Measurements from ENCODE around the gene ADAM22. TPM values are rescaled to one million over a fixed set of nuclear protein-coding genes. Genes with fewer than 3 reads are reported as not detected.

Gene ADAM22
- total and polyA plus RNA-seq, 2 donors from 2014 or later: 2.2 to 7.9 TPM

DNA sequence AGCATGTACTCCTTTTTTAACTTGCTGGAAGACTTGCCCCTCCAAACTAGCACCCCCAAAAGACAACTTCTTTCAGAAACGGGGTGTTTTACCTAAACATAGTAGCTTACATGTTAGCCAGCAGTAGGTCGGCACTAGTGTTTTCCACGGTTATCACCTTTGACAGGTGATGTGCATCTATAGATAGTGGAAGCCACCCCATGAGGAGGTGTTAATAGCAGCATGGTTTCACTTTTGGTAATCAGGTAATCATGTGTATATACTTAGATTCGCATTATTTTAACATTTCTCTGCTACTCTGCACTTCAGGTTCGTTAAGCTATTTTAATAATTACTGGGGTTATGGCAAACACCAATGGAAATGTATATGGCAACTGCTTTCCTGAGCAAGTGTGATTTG, 268.2 kb downstream of the ADAM22 start:
- H3K36me3 ChIP-seq (ENCODE audit: control insufficient read depth in 2 of 3, insufficient read depth in 3 of 3, low read length in 3 of 3): peaks cover 3 to 17% (median 14%) of the 10 kb centered on the region in 3 donors
- H3K9ac ChIP-seq (ENCODE audit: low read length in 3 of 3): no peak overlapping the region
- no peak for DNase-seq
- TF ChIP-seq, protein P1, sequence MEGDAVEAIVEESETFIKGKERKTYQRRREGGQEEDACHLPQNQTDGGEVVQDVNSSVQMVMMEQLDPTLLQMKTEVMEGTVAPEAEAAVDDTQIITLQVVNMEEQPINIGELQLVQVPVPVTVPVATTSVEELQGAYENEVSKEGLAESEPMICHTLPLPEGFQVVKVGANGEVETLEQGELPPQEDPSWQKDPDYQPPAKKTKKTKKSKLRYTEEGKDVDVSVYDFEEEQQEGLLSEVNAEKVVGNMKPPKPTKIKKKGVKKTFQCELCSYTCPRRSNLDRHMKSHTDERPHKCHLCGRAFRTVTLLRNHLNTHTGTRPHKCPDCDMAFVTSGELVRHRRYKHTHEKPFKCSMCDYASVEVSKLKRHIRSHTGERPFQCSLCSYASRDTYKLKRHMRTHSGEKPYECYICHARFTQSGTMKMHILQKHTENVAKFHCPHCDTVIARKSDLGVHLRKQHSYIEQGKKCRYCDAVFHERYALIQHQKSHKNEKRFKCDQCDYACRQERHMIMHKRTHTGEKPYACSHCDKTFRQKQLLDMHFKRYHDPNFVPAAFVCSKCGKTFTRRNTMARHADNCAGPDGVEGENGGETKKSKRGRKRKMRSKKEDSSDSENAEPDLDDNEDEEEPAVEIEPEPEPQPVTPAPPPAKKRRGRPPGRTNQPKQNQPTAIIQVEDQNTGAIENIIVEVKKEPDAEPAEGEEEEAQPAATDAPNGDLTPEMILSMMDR (IDR thresholded peaks at IDR 0.05; ENCODE audit: borderline replicate concordance, extremely low read depth, insufficient read depth): no peak
- H3K27ac ChIP-seq (ENCODE audit: low read depth in 2 of 2, low read length in 2 of 2): no peak overlapping the region
- no peaks in the 10 kb centered on the region for H3K27me3 ChIP-seq (ENCODE audit: control insufficient read depth, insufficient read depth, low read length)
- H3K9me3 ChIP-seq (ENCODE audit: control insufficient read depth in 2 of 3, insufficient read depth in 1 of 3, low read length in 3 of 3): no peaks in the 10 kb centered on the region
- H3K4me3 ChIP-seq (ENCODE audit: low read length in 3 of 3): no peak overlapping the region
- FAIRE-seq: no peak
- intact Hi-C loops (cut with DNase I): no loop called here
- no peaks in the 10 kb centered on the region for H3K4me1 ChIP-seq (ENCODE audit: control insufficient read depth in 2 of 3, insufficient read depth in 2 of 3, low read depth in 1 of 3, low read length in 3 of 3)

DNA sequence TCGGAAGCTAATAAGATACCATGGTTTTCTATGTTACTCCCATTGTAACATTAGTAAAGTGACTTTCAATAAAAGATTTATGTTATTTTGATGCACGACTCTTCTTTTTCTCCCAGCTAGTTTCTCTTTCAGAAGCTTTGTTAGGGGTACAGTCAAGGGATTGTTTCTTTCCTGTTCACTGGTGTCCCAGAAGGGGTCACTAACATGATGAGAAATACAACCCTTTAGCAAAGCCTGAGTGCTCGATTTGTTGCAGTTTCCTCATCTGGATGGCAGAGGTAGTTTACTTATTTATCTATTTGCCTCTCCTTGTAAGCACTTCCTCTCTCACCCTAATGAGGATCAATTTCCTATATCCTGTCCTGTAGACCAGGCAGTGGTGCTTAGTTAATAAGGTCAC, 268.7 kb downstream of the ADAM22 start:
- Histone ChIP-seq H3K4me3 (ENCODE audit: low read length in 3 of 3) (no peak overlapping the region), H3K36me3 (ENCODE audit: control insufficient read depth in 2 of 3, insufficient read depth in 3 of 3, low read length in 3 of 3) (peaks cover 3 to 21% (median 19%) of the 10 kb centered on the region in 3 donors), H3K9ac (ENCODE audit: low read length in 3 of 3) (no peak overlapping the region), H3K4me1 (ENCODE audit: control insufficient read depth in 2 of 3, insufficient read depth in 2 of 3, low read depth in 1 of 3, low read length in 3 of 3) (no peaks in the 10 kb centered on the region), H3K27me3 (ENCODE audit: control insufficient read depth, insufficient read depth, low read length) (no peaks in the 10 kb centered on the region), H3K27ac (ENCODE audit: low read depth in 2 of 2, low read length in 2 of 2) (no peak overlapping the region), H3K9me3 (ENCODE audit: control insufficient read depth in 2 of 3, insufficient read depth in 1 of 3, low read length in 3 of 3) (no peaks in the 10 kb centered on the region)
- TF ChIP-seq, protein P1 (IDR thresholded peaks at IDR 0.05; ENCODE audit: borderline replicate concordance, extremely low read depth, insufficient read depth): no peak
- intact Hi-C loops (cut with DNase I): no loop called here
- DNase-seq (no peak), FAIRE-seq (no peak)

DNA sequence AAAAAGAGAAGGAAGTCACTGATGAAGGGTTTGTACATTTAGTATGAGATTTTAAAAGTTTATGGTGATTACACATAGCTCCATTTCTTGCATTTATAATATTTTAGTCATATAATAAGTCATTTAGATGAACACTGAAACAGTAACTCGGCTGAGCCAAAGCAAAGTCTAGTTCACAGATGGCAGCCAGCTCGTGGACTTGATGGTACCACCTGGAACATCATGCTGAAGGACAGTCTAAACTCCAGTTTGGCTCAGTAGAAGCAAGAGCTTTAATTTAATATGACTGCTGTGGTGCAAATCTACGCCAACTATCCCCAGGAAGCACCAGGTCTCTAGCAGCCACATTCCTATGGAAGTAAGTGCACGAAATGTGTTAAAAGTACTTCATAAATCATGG, 269.4 kb downstream of the ADAM22 start:
- TF ChIP-seq, protein P1 (IDR thresholded peaks at IDR 0.05; ENCODE audit: borderline replicate concordance, extremely low read depth, insufficient read depth): no peak
- H3K27ac ChIP-seq (ENCODE audit: low read depth in 2 of 2, low read length in 2 of 2): no peak overlapping the region
- DNase-seq (no peak), FAIRE-seq (no peak)
- peaks cover 3 to 27% (median 19%) of the 10 kb centered on the region in 3 donors for H3K36me3 ChIP-seq (ENCODE audit: control insufficient read depth in 2 of 3, insufficient read depth in 3 of 3, low read length in 3 of 3)
- H3K9me3 ChIP-seq (ENCODE audit: control insufficient read depth in 2 of 3, insufficient read depth in 1 of 3, low read length in 3 of 3): no peaks in the 10 kb centered on the region
- no peak overlapping the region for H3K9ac ChIP-seq (ENCODE audit: low read length in 3 of 3)
- no peaks in the 10 kb centered on the region for H3K4me1 ChIP-seq (ENCODE audit: control insufficient read depth in 2 of 3, insufficient read depth in 2 of 3, low read depth in 1 of 3, low read length in 3 of 3)
- no peaks in the 10 kb centered on the region for H3K27me3 ChIP-seq (ENCODE audit: control insufficient read depth, insufficient read depth, low read length)
- H3K4me3 ChIP-seq (ENCODE audit: low read length in 3 of 3): no peak overlapping the region
- intact Hi-C loops (cut with DNase I): no loop called here

DNA sequence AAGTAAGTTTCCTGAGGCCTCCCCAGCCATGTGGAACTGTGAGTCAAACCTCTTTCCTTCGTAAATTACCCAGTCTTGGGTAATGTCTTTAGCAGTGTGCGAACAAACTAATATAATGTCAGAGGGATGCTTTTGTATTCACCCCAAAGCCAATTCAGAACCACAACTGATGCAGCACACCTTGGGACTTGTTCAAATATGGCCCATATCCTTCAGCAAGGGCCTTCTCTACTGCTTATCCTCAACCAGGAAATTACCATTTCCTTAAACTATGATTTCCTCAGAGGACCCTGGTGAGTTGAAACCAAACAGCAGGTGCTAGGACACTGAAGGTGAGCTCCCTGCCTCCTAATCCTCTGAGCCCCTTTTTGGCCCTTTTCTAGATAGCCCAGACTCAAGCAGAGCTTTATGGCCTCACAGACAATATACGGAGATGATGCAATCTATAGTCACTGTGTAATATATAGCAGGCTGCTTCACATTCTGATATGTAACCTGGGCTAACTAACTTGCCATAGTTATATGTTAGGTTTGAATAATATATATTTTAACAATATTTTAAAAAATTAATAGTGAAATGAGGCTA, 270.6 kb downstream of the ADAM22 start:
- TF ChIP-seq, protein P1 (IDR thresholded peaks at IDR 0.05; ENCODE audit: borderline replicate concordance, extremely low read depth, insufficient read depth): no peak
- Histone ChIP-seq H3K9ac (ENCODE audit: low read length in 3 of 3) (no peak overlapping the region), H3K9me3 (ENCODE audit: control insufficient read depth in 2 of 3, insufficient read depth in 1 of 3, low read length in 3 of 3) (no peaks in the 10 kb centered on the region), H3K27me3 (ENCODE audit: control insufficient read depth, insufficient read depth, low read length) (no peaks in the 10 kb centered on the region), H3K4me1 (ENCODE audit: control insufficient read depth in 2 of 3, insufficient read depth in 2 of 3, low read depth in 1 of 3, low read length in 3 of 3) (no peaks in the 10 kb centered on the region), H3K4me3 (ENCODE audit: low read length in 3 of 3) (no peak overlapping the region), H3K27ac (ENCODE audit: low read depth in 2 of 2, low read length in 2 of 2) (no peak overlapping the region), H3K36me3 (ENCODE audit: control insufficient read depth in 2 of 3, insufficient read depth in 3 of 3, low read length in 3 of 3) (peaks cover 3 to 36% (median 19%) of the 10 kb centered on the region in 3 donors)
- intact Hi-C loops (cut with DNase I): no loop called here
- no peak for DNase-seq
- no peak for FAIRE-seq

Data from kidney (tissue), 14 donors.